HL-60 (cell line): ENCODE data around the gene AGER.

Experiments used
- DNase-seq, 2 experiments: peaks; one replicate each; pipeline ENCODE4 v3.0.0-alpha.2; 2010 to 2020; ENCODE audit warnings: low read depth in 1 of 2, low spot score in 1 of 2
- H3K27ac ChIP-seq: fragments of 250-450 bp; sonication (Bioruptor Pico); replicated peaks from 2 replicates; pipeline ENCODE4 v1.5.1; 2020; ENCODE audit warnings: mild to moderate bottlenecking, moderate library complexity
- H3K27me3 ChIP-seq: fragments of 250-450 bp; sonication (Bioruptor Pico); 2 replicates; pipeline ENCODE4 v1.5.1; 2021; ENCODE audit warnings: mild to moderate bottlenecking, moderate library complexity; ENCODE audit not compliant: insufficient read depth, poor library complexity, severe bottlenecking
- H3K4me3 ChIP-seq: replicated peaks from 2 replicates; pipeline ENCODE4 v1.5.1; 2011; ENCODE audit warnings: mild to moderate bottlenecking, control low read depth, low read length; ENCODE audit not compliant: insufficient read depth
- CTCF ChIP-seq: IDR thresholded peaks from one replicate; pipeline ENCODE4 v1.5.1; 2011; ENCODE audit warnings: low read length, control low read depth, inconsistent platforms; ENCODE audit not compliant: insufficient read depth
- GABPA ChIP-seq: IDR thresholded peaks from 2 replicates; pipeline ENCODE4 v1.6.1; 2012; ENCODE audit warnings: low read depth
- POLR2AphosphoS5 ChIP-seq: IDR thresholded peaks from 2 replicates; pipeline ENCODE4 v1.6.1; 2012; ENCODE audit warnings: low read depth
- REST ChIP-seq: IDR thresholded peaks from 2 replicates; pipeline ENCODE4 v1.6.1; 2012; ENCODE audit warnings: low read depth; ENCODE audit not compliant: insufficient replicate concordance
- SPI1 ChIP-seq: IDR thresholded peaks from 2 replicates; pipeline ENCODE4 v1.6.1; 2012; ENCODE audit warnings: low read depth, mild to moderate bottlenecking, borderline replicate concordance

AGER gene

DNA sequence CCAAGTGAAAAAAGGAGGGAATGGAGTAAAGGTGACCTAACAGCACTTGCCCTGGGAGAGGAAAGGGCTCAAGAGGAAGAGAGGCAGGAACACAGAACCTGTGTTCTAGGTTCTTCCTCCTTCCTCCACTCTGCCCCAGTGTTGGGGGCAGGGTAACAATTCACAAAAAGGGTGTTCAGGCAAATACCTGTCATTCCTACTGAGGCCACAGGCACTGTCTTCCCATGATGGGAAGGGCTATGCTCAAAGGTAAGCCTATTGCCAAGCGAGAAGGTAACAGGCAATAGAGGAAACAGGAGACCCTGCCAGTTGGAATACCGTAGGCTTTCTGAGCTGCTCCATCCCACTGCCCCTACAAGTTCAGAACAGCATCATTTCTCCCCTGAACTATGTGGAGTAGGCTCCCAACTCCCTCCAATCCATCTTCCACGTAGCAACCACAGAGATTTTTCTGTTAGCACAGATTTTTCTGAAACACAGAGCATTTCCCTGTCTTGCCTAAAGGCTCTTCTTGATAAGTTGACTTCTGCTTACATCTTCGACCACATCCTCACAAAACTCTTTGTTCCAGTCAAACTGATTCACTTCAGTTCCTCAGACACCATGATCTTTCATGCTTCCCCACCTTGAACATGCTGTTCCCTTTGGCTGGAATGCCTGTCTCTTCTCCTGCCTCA is 10.9 kb downstream of the AGER start:
- no peak for DNase-seq
- Histone ChIP-seq H3K27me3 (no peaks in the 10 kb centered on the region), H3K4me3 (no peak overlapping the region), H3K27ac (no peak overlapping the region)
- TF ChIP-seq REST (no peak), GABPA (no peak), CTCF (no peak), SPI1 (no peak), POLR2AphosphoS5 (no peak)

GRCh38 chr6:32171234-32171633 is 12.8 kb downstream of the AGER start:
- Histone ChIP-seq H3K27me3 (no peaks in the 10 kb centered on the region), H3K4me3 (no peak overlapping the region), H3K27ac (no peak overlapping the region)
- TF ChIP-seq GABPA (no peak), SPI1 (no peak), POLR2AphosphoS5 (no peak), CTCF (no peak), REST (no peak)
- no peak for DNase-seq

GRCh38 chr6:32170294-32170693 is 13.8 kb downstream of the AGER start:
- Histone ChIP-seq H3K27ac (no peak overlapping the region), H3K4me3 (no peak overlapping the region), H3K27me3 (no peaks in the 10 kb centered on the region)
- DNase-seq: no peak
- no peak for TF ChIP-seq CTCF
- TF ChIP-seq REST: no peak
- no peak for TF ChIP-seq GABPA
- no peak for TF ChIP-seq SPI1
- TF ChIP-seq POLR2AphosphoS5: no peak
